Astrocyte of the cerebellum (primary cell): ENCODE data around the gene SNED1.

Experiments
- DNase-seq: peaks from one replicate; pipeline ENCODE4 v3.0.0-alpha.2; 2011; ENCODE audit warnings: low read depth
- H3K4me3 ChIP-seq: 2 replicates; pipeline ENCODE4 v1.5.1; 2011; ENCODE audit warnings: mild to moderate bottlenecking, low read depth, low read length, moderate library complexity
- CTCF ChIP-seq: IDR thresholded peaks from 2 replicates; pipeline ENCODE4 v1.5.1; 2012; ENCODE audit warnings: low read length, low read depth, moderate library complexity, mild to moderate bottlenecking; ENCODE audit errors: missing control alignments
- in situ Hi-C: cut with HindIII; loops from 2 replicates; pipeline ENCODE4 v1.10.0; 2017; ENCODE audit warnings: low sequenced_read_pairs

Gene SNED1

GRCh38 chr2:241036964-241037421 is 38.6 kb downstream of the SNED1 start:
- in situ Hi-C loops: no loop called here
- H3K4me3 ChIP-seq: no peak overlapping the region
- TF ChIP-seq CTCF: no peak
- DNase-seq: no peak

GRCh38 chr2:241037498-241037897 is 39.1 kb downstream of the SNED1 start:
- H3K4me3 ChIP-seq: no peak overlapping the region
- no peak for DNase-seq
- no peak for TF ChIP-seq CTCF
- in situ Hi-C loops: no loop called here

GRCh38 chr2:241038374-241039180 is 40.2 kb downstream of the SNED1 start:
- DNase-seq: no peak
- TF ChIP-seq CTCF: no peak
- no peak overlapping the region for H3K4me3 ChIP-seq
- in situ Hi-C loops: no loop called here

- DNase-seq: no peak
- in situ Hi-C loops: no loop called here
- no peak overlapping the region for H3K4me3 ChIP-seq
- TF ChIP-seq CTCF: no peak
These were observed 41.0 kb downstream of the SNED1 start for GRCh38 chr2:241039416-241039815.

- in situ Hi-C loops: no loop called here
- no peak for TF ChIP-seq CTCF
- no peak for DNase-seq
- no peak overlapping the region for H3K4me3 ChIP-seq
These were observed 41.8 kb downstream of the SNED1 start for GRCh38 chr2:241040081-241040803.

- no peak overlapping the region for H3K4me3 ChIP-seq
- no peak for DNase-seq
- TF ChIP-seq CTCF: no peak
- in situ Hi-C loops: no loop called here
These were observed 43.3 kb downstream of the SNED1 start for GRCh38 chr2:241041589-241042158.
